K562 (cell line): ENCODE measurements around the gene DDX23. TPM values are rescaled to one million over a fixed set of nuclear protein-coding genes. Genes with fewer than 3 reads are reported as not detected.

ENCODE experiments used
- ATAC-seq: fragments of 200-7000 bp; cut with Tn5 transposase; 3 replicates; pipeline ENCODE4 v1.9.1; 2020; ENCODE audit warnings: moderate library complexity
- BruUV-seq: library from RNA; stranded (reverse); fragments of 400-500 nt; replicated peaks from 2 replicates; lab custom pipeline; 2021; lab: Mats Ljungman, UMichigan
- CTCF ChIA-PET: fragments of 300-600 bp; formaldehyde crosslinking; extraction: SDS; loops from one replicate; lab custom pipeline; 2021; ENCODE audit warnings: low intra/inter-chr PET ratio; lab: Yijun Ruan, JAX
- POLR2A ChIA-PET: fragments of 300-600, 350-650 bp; sonication (Branson Sonifier 250); formaldehyde crosslinking; extraction: SDS; loops from one replicate; lab custom pipeline; 2021; ENCODE audit warnings: antibody characterized with exemption, inconsistent platforms; lab: Yijun Ruan, JAX
- DNase-seq, 4 experiments: peaks; one replicate each; pipeline versions ENCODE4 v3.0.0 to v3.0.0-alpha.2; 2011 to 2018; ENCODE audit warnings: low spot score in 3 of 4, mixed read lengths in 3 of 4; ENCODE audit errors: extremely low read depth in 1 of 4
- FAIRE-seq: peaks from 2 replicates; lab custom pipeline; 2011; peaks lifted over from hg19 to GRCh38; lab: Jason Lieb, UNC
- H2AFZ ChIP-seq: 2 replicates; pipeline ENCODE4 v1.6.0; 2011; ENCODE audit warnings: low read depth, low read length, control low read depth, inconsistent platforms
- H3K27ac ChIP-seq: fragments of 200-600 bp; 3 replicates; pipeline ENCODE4 v1.8.0; 2011; ENCODE audit warnings: low read depth, mild to moderate bottlenecking, control low read depth, inconsistent platforms, low read length, moderate library complexity, mixed read lengths; ENCODE audit errors: extremely low read depth
- H3K27me3 ChIP-seq, 2 experiments: fragments of 300-600 bp in 1 of 2; 2 replicates in 1 of 2; 3 replicates in 1 of 2; pipeline versions ENCODE4 v1.6.0 to v1.8.0; 2011; ENCODE audit warnings: inconsistent platforms in 2 of 2, low read length in 2 of 2, mild to moderate bottlenecking in 1 of 2, mixed read lengths in 1 of 2, moderate library complexity in 1 of 2; ENCODE audit not compliant: control insufficient read depth in 2 of 2, insufficient read depth in 2 of 2
- H3K36me3 ChIP-seq: fragments of 300-600 bp; 3 replicates; pipeline ENCODE4 v1.8.0; 2011; ENCODE audit warnings: mild to moderate bottlenecking, low read length, inconsistent platforms; ENCODE audit not compliant: control insufficient read depth, insufficient read depth
- H3K4me1 ChIP-seq, 2 experiments: fragments of 200-600 bp in 1 of 2; replicated peaks in 1 of 2; 2 replicates in 1 of 2; 3 replicates in 1 of 2; pipeline versions ENCODE4 v1.5.1 to v1.8.0; 2011; ENCODE audit warnings: inconsistent platforms in 2 of 2, low read length in 2 of 2, mild to moderate bottlenecking in 1 of 2, mixed read lengths in 1 of 2, moderate library complexity in 1 of 2; ENCODE audit not compliant: control insufficient read depth in 2 of 2, insufficient read depth in 2 of 2
- H3K4me2 ChIP-seq: 2 replicates; pipeline ENCODE4 v1.6.1; 2011; ENCODE audit warnings: low read length, control low read depth, inconsistent platforms, mixed read lengths; ENCODE audit not compliant: insufficient read depth
- H3K4me3 ChIP-seq: fragments of 200-600 bp; sonication (generic), shearing (Covaris generic); 2 replicates; pipeline ENCODE4 v1.5.1; 2016; ENCODE audit warnings: control low read depth, inconsistent platforms
- H3K79me2 ChIP-seq: fragments of 200-600 bp; 3 replicates; pipeline ENCODE4 v1.8.0; 2011; ENCODE audit warnings: low read length, inconsistent platforms; ENCODE audit not compliant: control insufficient read depth, insufficient read depth
- H3K9ac ChIP-seq, 2 experiments: 2 replicates each; pipeline versions ENCODE4 v1.6.0 to v1.6.1; 2011; ENCODE audit warnings: low read depth in 2 of 2, low read length in 2 of 2, control low read depth in 1 of 2, inconsistent platforms in 1 of 2, mild to moderate bottlenecking in 1 of 2, mixed read lengths in 1 of 2; ENCODE audit not compliant: insufficient read depth in 1 of 2
- H3K9me1 ChIP-seq: one replicate; pipeline ENCODE4 v1.6.0; 2011; ENCODE audit warnings: inconsistent platforms, mild to moderate bottlenecking, low read length, moderate library complexity; ENCODE audit not compliant: control insufficient read depth, insufficient read depth
- H3K9me3 ChIP-seq: replicated peaks from 2 replicates; pipeline ENCODE4 v1.5.1; 2011; ENCODE audit warnings: low read depth, low read length, inconsistent platforms; ENCODE audit not compliant: control insufficient read depth, insufficient read depth
- H4K20me1 ChIP-seq: replicated peaks from 2 replicates; pipeline ENCODE4 v1.6.1; 2011; ENCODE audit warnings: low read length, inconsistent platforms, mixed read lengths; ENCODE audit not compliant: control insufficient read depth, insufficient read depth
- CHCHD3 ChIP-seq: fragments of 250-450 bp; sonication (Bioruptor Pico); IDR thresholded peaks from 2 replicates; pipeline ENCODE4 v2.1.2; 2022; ENCODE audit warnings: mild to moderate bottlenecking
- GABPA ChIP-seq: fragments of 200-800 bp; sonication (Bioruptor generic); conservative IDR thresholded peaks from 2 replicates; pipeline ENCODE4 v1.6.1; 2016; ENCODE audit warnings: low read depth, missing genetic modification characterization, missing compliant biosample characterization
- GMEB1 ChIP-seq: fragments of 250-450 bp; sonication (Bioruptor Pico); IDR thresholded peaks from 2 replicates; pipeline ENCODE4 v1.4.0; 2020; ENCODE audit warnings: mild to moderate bottlenecking
- KDM1A ChIP-seq, 2 experiments: fragments of 450-650 bp; IDR thresholded peaks; 2 replicates each; pipeline ENCODE4 v1.6.1; 2016; ENCODE audit warnings: mild to moderate bottlenecking in 2 of 2
- MAFF ChIP-seq: IDR thresholded peaks from 2 replicates; pipeline ENCODE4 v1.6.1; 2012; ENCODE audit warnings: low read length, improper control_type of control experiment
- MAZ ChIP-seq, 2 experiments: fragments of 450-650 bp in 1 of 2; sonication (generic) in 1 of 2; formaldehyde crosslinking; IDR thresholded peaks in 1 of 2; conservative IDR thresholded peaks in 1 of 2; 2 replicates each; pipeline versions ENCODE4 v1.4.0 to v1.5.0; 2020; ENCODE audit warnings: mild to moderate bottlenecking in 1 of 2, missing genetic modification reagents in 1 of 2
- NR2C2 ChIP-seq, 2 experiments: fragments of 200-800 bp in 1 of 2; sonication (Bioruptor generic) in 1 of 2; sonication (generic) in 1 of 2; formaldehyde crosslinking in 1 of 2; IDR thresholded peaks; 2 replicates each; pipeline versions ENCODE4 v1.6.1 to v1.8.0; 2016 to 2022; ENCODE audit warnings: mild to moderate bottlenecking in 1 of 2, missing compliant biosample characterization in 1 of 2, missing genetic modification characterization in 1 of 2, missing genetic modification reagents in 1 of 2
- NRF1 ChIP-seq, 2 experiments: fragments of 450-650 bp; IDR thresholded peaks in 1 of 2; conservative IDR thresholded peaks in 1 of 2; 2 replicates each; pipeline ENCODE4 v1.6.1; 2014; ENCODE audit warnings: mild to moderate bottlenecking in 2 of 2
- TFAM ChIP-seq: fragments of 250-450 bp; sonication (Bioruptor Pico); conservative IDR thresholded peaks from 2 replicates; pipeline ENCODE4 v1.5.0; 2021; ENCODE audit warnings: mild to moderate bottlenecking, moderate library complexity
- ZFP91 ChIP-seq: sonication (generic); formaldehyde crosslinking; IDR thresholded peaks from 2 replicates; pipeline ENCODE4 v1.8.0; 2022; ENCODE audit warnings: mild to moderate bottlenecking, missing genetic modification reagents
- ZNF124 ChIP-seq: sonication (generic); formaldehyde crosslinking; IDR thresholded peaks from 2 replicates; pipeline ENCODE4 v1.8.1; 2022; ENCODE audit warnings: missing genetic modification reagents
- ZNF444 ChIP-seq: fragments of 250-450 bp; sonication (Bioruptor Pico); IDR thresholded peaks from 2 replicates; pipeline ENCODE4 v1.4.0; 2020; ENCODE audit warnings: mild to moderate bottlenecking, moderate library complexity
- ZSCAN29 ChIP-seq: fragments of 450-650 bp; IDR thresholded peaks from 2 replicates; pipeline ENCODE4 v1.6.1; 2017
- WGBS: fragments of 100-300 bp; shearing (Covaris generic); methylation state at CpG from one replicate; pipeline ENCODE4 v1.1.6; 2016; ENCODE audit warnings: low coverage, mixed read lengths; ENCODE audit not compliant: insufficient coverage; ENCODE audit errors: missing lambda C conversion rate; 5-methylcytosine and 5-hydroxymethylcytosine counted together
- in situ Hi-C: fragments of 300-500 bp; cut with MboI; formaldehyde crosslinking; loops from 4 replicates; pipeline ENCODE4 v1.15.0; 2018; ENCODE audit warnings: inconsistent platforms, mixed read lengths
- intact Hi-C: fragments of 100-400 bp; cut with micrococcal nuclease; formaldehyde crosslinking; loops from 2 replicates; pipeline ENCODE4 v1.14.2; 2022
- polyA plus RNA-seq, 8 experiments: library from polyadenylated mRNA; depleted of rRNA in 4 of 8; stranded (reverse) in 5 of 8; unstranded in 3 of 8; fragments of >200 nt; fragmentation: Nextera tagmentation in 2 of 8; fragmentation: Illumina TruSeq in 1 of 8; extraction: Ambion mirVana in 2 of 8; extraction: Trizol in 1 of 8; gene quantifications; 2 replicates each; pipeline versions ENCODE4 v1.2.1 to v1.2.3, GENCODE V29; 2011 to 2014; ENCODE audit warnings: inconsistent platforms in 1 of 8, missing spikeins in 1 of 8
- total RNA-seq, 7 experiments: library from RNA; depleted of rRNA in 6 of 7; stranded (reverse); fragments of >200 nt in 6 of 7; fragmentation: Illumina TruSeq in 2 of 7; extraction: Trizol in 2 of 7; gene quantifications; 2 replicates each; pipeline versions ENCODE4 v1.2.1 to v1.2.3, GENCODE V29; 2011 to 2021; ENCODE audit warnings: low replicate concordance in 1 of 7
- TF ChIP-seq, protein P1 (sequence below): fragments of 200-800 bp; sonication (Bioruptor generic); IDR thresholded peaks from 2 replicates; pipeline ENCODE4 v1.6.1; 2017; ENCODE audit warnings: missing genetic modification characterization, missing compliant biosample characterization

DDX23 gene
- total and polyA plus RNA-seq, 9 of the 15 experiments (the other 6 are each of a cell fraction or from before 2014, with no cell fraction given), result 32.4 to 138 (median 104) TPM

GRCh38 chr12:48788854-48789775, 62.8 kb downstream of the DDX23 start, which contains the start of gene ADCY6:
Gene ADCY6, minus strand, starts transcription at chr12:48789089. Its CDS starts 5,655 bp downstream, at chr12:48783434.
- CTCF ChIA-PET, result no interaction called here
- Histone ChIP-seq H3K9ac (peak within 1 kb of the TSS in 1 of 2 experiments; percentile 52; a peak in 1 of 4 replicates), H3K4me3 (peak within 1 kb of the TSS; percentile 11; the same call in 1 of the 2 replicates), H3K27me3 (peaks cover 11 to 29% of the 10 kb centered on the region in 2 experiments; a peak in 4 of 5 replicates), H3K4me1 (peaks cover 0 to 11% of the 10 kb centered on the region in 2 experiments; a peak in 2 of 5 replicates), H2AFZ (no peak within 1 kb of the TSS), H3K36me3 (no peaks in the 10 kb centered on the region), H3K9me3 (no peaks in the 10 kb centered on the region), H3K27ac (no peak within 1 kb of the TSS), H3K79me2 (no peaks in the 10 kb centered on the region), H4K20me1 (0 out of 2 replicates have a peak, but pooled peaks cover 3% of the 10 kb centered on the region), H3K9me1 (no peaks in the 10 kb centered on the region), H3K4me2 (no peak within 1 kb of the TSS; the same call in 1 of the 2 replicates)
- 0% methylated on average over 9 of the region's 86 CpGs for WGBS
- in situ Hi-C loops (loop anchor here (25.0 kb wide), 1 partner anchor 252 kb away; the partner anchor contains the start of gene OR8S1), intact Hi-C loops (no loop called here)
- POLR2A ChIA-PET, result interaction anchor here (1.0 kb wide), 1 partner anchor 36 kb away, joined by 3 read pairs; no protein-coding TSS in a partner anchor
- DNase-seq (peak in 3 of 4 experiments; percentile 29 to 62 (median 56)), FAIRE-seq (no peak), ATAC-seq (peak; percentile 57)
- no TSS peak for BruUV-seq
- TF ChIP-seq ZSCAN29, result no peak
- no peak for TF ChIP-seq GMEB1 (CRISPR knock-in tag)
- TF ChIP-seq ZFP91 (CRISPR knock-in tag), result peak; percentile 96
- no peak for TF ChIP-seq CHCHD3 (CRISPR knock-in tag)
- TF ChIP-seq NRF1 (conservative IDR thresholded peaks at IDR 0.05 in 1 of 2, IDR thresholded peaks at IDR 0.05 in 1 of 2), result peak in 1 of 2 experiments; percentile 23; a peak in 1 of 4 replicates
- TF ChIP-seq GABPA (tag), result peak; percentile 83
- no peak for TF ChIP-seq ZNF124
- TF ChIP-seq MAFF, result no peak
- 0 out of 4 replicates have a peak, but pooled peaks of 1 of the 2 experiments have one; percentile 46 for TF ChIP-seq MAZ (CRISPR knock-in tag; conservative IDR thresholded peaks at IDR 0.05 in 1 of 2, IDR thresholded peaks at IDR 0.05 in 1 of 2)
- peak in 1 of 2 experiments; percentile 38; a peak in 1 of 4 replicates for TF ChIP-seq KDM1A (IDR thresholded peaks at IDR 0.05)
- TF ChIP-seq NR2C2 (CRISPR knock-in tag; IDR thresholded peaks at IDR 0.05), result no peak
- peak; percentile 91 for TF ChIP-seq NR2C2 (tag; IDR thresholded peaks at IDR 0.05)
- TF ChIP-seq ZNF444 (CRISPR knock-in tag), result peak; percentile 92
- TF ChIP-seq, protein P1, sequence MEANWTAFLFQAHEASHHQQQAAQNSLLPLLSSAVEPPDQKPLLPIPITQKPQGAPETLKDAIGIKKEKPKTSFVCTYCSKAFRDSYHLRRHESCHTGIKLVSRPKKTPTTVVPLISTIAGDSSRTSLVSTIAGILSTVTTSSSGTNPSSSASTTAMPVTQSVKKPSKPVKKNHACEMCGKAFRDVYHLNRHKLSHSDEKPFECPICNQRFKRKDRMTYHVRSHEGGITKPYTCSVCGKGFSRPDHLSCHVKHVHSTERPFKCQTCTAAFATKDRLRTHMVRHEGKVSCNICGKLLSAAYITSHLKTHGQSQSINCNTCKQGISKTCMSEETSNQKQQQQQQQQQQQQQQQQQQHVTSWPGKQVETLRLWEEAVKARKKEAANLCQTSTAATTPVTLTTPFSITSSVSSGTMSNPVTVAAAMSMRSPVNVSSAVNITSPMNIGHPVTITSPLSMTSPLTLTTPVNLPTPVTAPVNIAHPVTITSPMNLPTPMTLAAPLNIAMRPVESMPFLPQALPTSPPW (CRISPR knock-in tag), result peak; percentile 75; the same call in 1 of the 2 replicates
- no peak for TF ChIP-seq TFAM (CRISPR knock-in tag)
